Activated T-cell treated with anti-CD3 and anti-CD28 coated beads, Interleukin-2, amount 50 U/mL, for 72 hours (primary cell): Measurements from ENCODE around the gene BIRC2. TPM values are rescaled to one million over a fixed set of nuclear protein-coding genes. Genes with fewer than 3 reads are reported as not detected.
A peak's percentile ranks its signal among the peaks of the same experiment; 100 is the strongest.
"Not testable (repeated sequence)": the region's sequence is repeated elsewhere in the genome, so short reads cannot be mapped to it uniquely, and the experiment has no call there.

ENCODE experiments used
- ATAC-seq, 2 donors: fragments of 150-1000 bp; cut with Tn5 transposase; replicated peaks in 1 of 2; 2 replicates each; pipeline ENCODE4 v1.10.0; 2021; ENCODE audit warnings: moderate library complexity in 2 of 2, mild to moderate bottlenecking in 1 of 2
- DNase-seq, 2 donors: peaks; one replicate each; pipeline ENCODE4 v3.0.0; 2021 to 2022; ENCODE audit warnings: mixed read lengths in 1 of 2
- H3K27ac Mint-ChIP-seq: one replicate; pipeline ENCODE4 v1.8.0; 2022; ENCODE audit warnings: mild to moderate bottlenecking, moderate library complexity, mixed read lengths
- H3K27me3 Mint-ChIP-seq: one replicate; pipeline ENCODE4 v1.8.0; 2022; ENCODE audit warnings: low read depth, mixed read lengths
- H3K36me3 Mint-ChIP-seq, 2 donors: one replicate each; pipeline ENCODE4 v1.8.0; 2022; ENCODE audit warnings: mixed read lengths in 2 of 2, mild to moderate bottlenecking in 1 of 2; ENCODE audit not compliant: insufficient read depth in 2 of 2
- H3K4me1 Mint-ChIP-seq: one replicate; pipeline ENCODE4 v1.8.0; 2022; ENCODE audit warnings: low read depth, mixed read lengths
- H3K4me3 Mint-ChIP-seq, 2 donors: one replicate each; pipeline ENCODE4 v1.8.0; 2022; ENCODE audit warnings: mild to moderate bottlenecking in 2 of 2, mixed read lengths in 2 of 2, moderate library complexity in 2 of 2
- H3K9me3 Mint-ChIP-seq, 2 donors: one replicate each; pipeline ENCODE4 v1.8.0; 2022; ENCODE audit warnings: mixed read lengths in 2 of 2
- total RNA-seq, 2 donors: library from RNA; stranded (reverse); gene quantifications; one replicate each; pipeline ENCODE4 v1.2.3, GENCODE V29; 2022

The BIRC2 gene
- total RNA-seq, 2 donors from 2014 or later, result 38.3 to 44.4 TPM

- peak overlapping the region; percentile 88 for H3K27ac Mint-ChIP-seq
- peaks cover 60% of the 10 kb centered on the region for H3K4me1 Mint-ChIP-seq
- no peak for DNase-seq
- peaks cover 2 to 3% of the 10 kb centered on the region in 2 donors for H3K9me3 Mint-ChIP-seq
- peak; percentile 85 to 87 for ATAC-seq
- no peaks in the 10 kb centered on the region for H3K27me3 Mint-ChIP-seq
- peaks cover 32 to 47% of the 10 kb centered on the region in 2 donors for H3K36me3 Mint-ChIP-seq
- H3K4me3 Mint-ChIP-seq, result peak overlapping the region; percentile 49 to 67
These were observed 14.3 kb downstream of the BIRC2 start for GRCh38 chr11:102361086-102362031.

GRCh38 chr11:102364991-102365390 is 18.0 kb downstream of the BIRC2 start:
- peak overlapping the region; percentile 25 for H3K27ac Mint-ChIP-seq
- H3K4me1 Mint-ChIP-seq, result peaks cover 53% of the 10 kb centered on the region
- DNase-seq, result no peak
- H3K9me3 Mint-ChIP-seq, result peaks cover 2% of the 10 kb centered on the region in 2 donors
- no peak overlapping the region for H3K4me3 Mint-ChIP-seq
- ATAC-seq, result no peak
- H3K36me3 Mint-ChIP-seq, result peaks cover 25 to 45% of the 10 kb centered on the region in 2 donors
- H3K27me3 Mint-ChIP-seq, result no peaks in the 10 kb centered on the region

- no peak overlapping the region for H3K4me3 Mint-ChIP-seq
- peak overlapping the region; percentile 92 for H3K27ac Mint-ChIP-seq
- H3K36me3 Mint-ChIP-seq, result peaks cover 19 to 34% of the 10 kb centered on the region in 2 donors
These were observed 20.4 kb downstream of the BIRC2 start for GRCh38 chr11:102367364-102367763.

GRCh38 chr11:102368472-102368871 is 21.5 kb downstream of the BIRC2 start:
- H3K36me3 Mint-ChIP-seq, result peaks cover 19 to 39% of the 10 kb centered on the region in 2 donors
- DNase-seq (peak in 1 of 2 donors; percentile 12), ATAC-seq (peak; percentile 87 to 93)
- H3K9me3 Mint-ChIP-seq, result no peaks in the 10 kb centered on the region
- H3K27ac Mint-ChIP-seq, result peak overlapping the region; percentile 92
- no peak overlapping the region for H3K4me3 Mint-ChIP-seq
- peaks cover 38% of the 10 kb centered on the region for H3K4me1 Mint-ChIP-seq
- H3K27me3 Mint-ChIP-seq, result no peaks in the 10 kb centered on the region

More at GRCh38 chr11:102367364-102367763, 20.4 kb downstream of the BIRC2 start:
- Mint-ChIP-seq H3K9me3 (no peaks in the 10 kb centered on the region), H3K4me1 (peaks cover 38% of the 10 kb centered on the region), H3K27me3 (no peaks in the 10 kb centered on the region)
- no peak for DNase-seq
- ATAC-seq, result peak in 1 of 2 donors; percentile 31

- peaks cover 10 to 31% of the 10 kb centered on the region in 2 donors for H3K36me3 Mint-ChIP-seq
These were observed 27.8 kb downstream of the BIRC2 start for GRCh38 chr11:102374633-102375424.

GRCh38 chr11:102375720-102376399 is 28.8 kb downstream of the BIRC2 start:
- ATAC-seq (no peak), DNase-seq (no peak)
- H3K4me3 Mint-ChIP-seq, result no peak overlapping the region
- peaks cover 13% of the 10 kb centered on the region for H3K4me1 Mint-ChIP-seq
- peaks cover 13 to 31% of the 10 kb centered on the region in 2 donors for H3K36me3 Mint-ChIP-seq
- no peak overlapping the region for H3K27ac Mint-ChIP-seq
- H3K27me3 Mint-ChIP-seq, result no peaks in the 10 kb centered on the region
- H3K9me3 Mint-ChIP-seq, result no peaks in the 10 kb centered on the region

More at GRCh38 chr11:102374633-102375424, 27.8 kb downstream of the BIRC2 start:
- DNase-seq, ATAC-seq, H3K27me3 Mint-ChIP-seq, H3K4me3 Mint-ChIP-seq, H3K27ac Mint-ChIP-seq, H3K9me3 Mint-ChIP-seq: not testable (repeated sequence)
- H3K4me1 Mint-ChIP-seq, result peaks cover 13% of the 10 kb centered on the region

- Mint-ChIP-seq H3K27ac (no peak overlapping the region), H3K36me3 (peaks cover 12 to 25% of the 10 kb centered on the region in 2 donors), H3K27me3 (no peaks in the 10 kb centered on the region), H3K4me1 (peaks cover 5% of the 10 kb centered on the region), H3K4me3 (no peak overlapping the region), H3K9me3 (no peaks in the 10 kb centered on the region)
- no peak for ATAC-seq
- DNase-seq, result no peak
These were observed 30.9 kb downstream of the BIRC2 start for GRCh38 chr11:102377891-102378290.

- H3K27me3 Mint-ChIP-seq, result no peaks in the 10 kb centered on the region
- DNase-seq (no peak), ATAC-seq (no peak)
- H3K27ac Mint-ChIP-seq, result no peak overlapping the region
- peaks cover 5% of the 10 kb centered on the region for H3K4me1 Mint-ChIP-seq
- peaks cover 12 to 22% of the 10 kb centered on the region in 2 donors for H3K36me3 Mint-ChIP-seq
- H3K9me3 Mint-ChIP-seq, result no peaks in the 10 kb centered on the region
- no peak overlapping the region for H3K4me3 Mint-ChIP-seq
These were observed 31.8 kb downstream of the BIRC2 start for GRCh38 chr11:102378818-102379217.

- no peak overlapping the region for H3K4me3 Mint-ChIP-seq
- H3K9me3 Mint-ChIP-seq, result no peaks in the 10 kb centered on the region
- H3K4me1 Mint-ChIP-seq, result peaks cover 13% of the 10 kb centered on the region
- H3K27ac Mint-ChIP-seq, result no peak overlapping the region
- peaks cover 7 to 16% of the 10 kb centered on the region in 2 donors for H3K36me3 Mint-ChIP-seq
- no peak for DNase-seq
- no peaks in the 10 kb centered on the region for H3K27me3 Mint-ChIP-seq
- ATAC-seq, result no peak
These were observed 35.4 kb downstream of the BIRC2 start for GRCh38 chr11:102382384-102382783.

GRCh38 chr11:102383839-102384238 is 36.8 kb downstream of the BIRC2 start:
- Mint-ChIP-seq H3K27me3 (no peaks in the 10 kb centered on the region), H3K36me3 (peaks cover 5 to 20% of the 10 kb centered on the region in 2 donors), H3K4me3 (no peak overlapping the region), H3K27ac (no peak overlapping the region), H3K9me3 (peaks cover 0 to 2% of the 10 kb centered on the region in 2 donors), H3K4me1 (peaks cover 8% of the 10 kb centered on the region)
- DNase-seq (no peak), ATAC-seq (no peak)

GRCh38 chr11:102384419-102385079 is 37.5 kb downstream of the BIRC2 start:
- DNase-seq (no peak), ATAC-seq (peak in 1 of 2 donors; percentile 24)
- no peak overlapping the region for H3K4me3 Mint-ChIP-seq
- peaks cover 0 to 2% of the 10 kb centered on the region in 2 donors for H3K9me3 Mint-ChIP-seq
- no peak overlapping the region for H3K27ac Mint-ChIP-seq
- peaks cover 6 to 26% of the 10 kb centered on the region in 2 donors for H3K36me3 Mint-ChIP-seq
- H3K27me3 Mint-ChIP-seq, result no peaks in the 10 kb centered on the region
- peaks cover 13% of the 10 kb centered on the region for H3K4me1 Mint-ChIP-seq
